K562 (cell line): ENCODE results near the gene ZFP92. TPM values are rescaled to one million over a fixed set of nuclear protein-coding genes. Genes with fewer than 3 reads are reported as not detected.

Experiments used
- CAMTA2 ChIP-seq: fragments of 250-450 bp; sonication (Bioruptor Pico); conservative IDR thresholded peaks from 2 replicates; pipeline ENCODE4 v1.5.1; 2022
- HDGF ChIP-seq: fragments of 450-650 bp; IDR thresholded peaks from 2 replicates; pipeline ENCODE4 v1.6.1; 2016
- KAT7 ChIP-seq: sonication (generic); formaldehyde crosslinking; IDR thresholded peaks from 2 replicates; pipeline ENCODE4 v1.8.0; 2022; ENCODE audit warnings: missing genetic modification reagents, mild to moderate bottlenecking, borderline replicate concordance
- KLF6 ChIP-seq: fragments of 250-450 bp; sonication (Bioruptor Pico); IDR thresholded peaks from 2 replicates; pipeline ENCODE4 v1.4.0; 2020; ENCODE audit warnings: mild to moderate bottlenecking, moderate library complexity, borderline replicate concordance
- MAFG ChIP-seq: fragments of 450-650 bp; conservative IDR thresholded peaks from 2 replicates; pipeline ENCODE4 v1.6.1; 2016; ENCODE audit warnings: missing genetic modification characterization, missing compliant biosample characterization
- MEF2A ChIP-seq: IDR thresholded peaks from 2 replicates; pipeline ENCODE4 v1.6.1; 2011; ENCODE audit warnings: low read depth, mild to moderate bottlenecking, low read length, moderate library complexity; ENCODE audit not compliant: control insufficient read depth
- NCOA2 ChIP-seq, 2 experiments: fragments of 450-650 bp; IDR thresholded peaks; 2 replicates each; pipeline ENCODE4 v1.6.1; 2018; ENCODE audit warnings: mild to moderate bottlenecking in 2 of 2, moderate library complexity in 1 of 2; ENCODE audit not compliant: partially characterized antibody in 2 of 2
- NCOR1 ChIP-seq: fragments of 450-650 bp; IDR thresholded peaks from 2 replicates; pipeline ENCODE4 v1.6.1; 2016; ENCODE audit warnings: mild to moderate bottlenecking, moderate library complexity
- NFE2L1 ChIP-seq: fragments of 450-650 bp; IDR thresholded peaks from 2 replicates; pipeline ENCODE4 v1.6.1; 2016; ENCODE audit warnings: missing genetic modification characterization, low read depth, mild to moderate bottlenecking, missing compliant biosample characterization, moderate library complexity, borderline replicate concordance
- NR3C1 ChIP-seq: sonication (generic); formaldehyde crosslinking; IDR thresholded peaks from 2 replicates; pipeline ENCODE4 v1.8.1; 2022; ENCODE audit warnings: missing genetic modification reagents
- RFX1 ChIP-seq: fragments of 450-650 bp; IDR thresholded peaks from 2 replicates; pipeline ENCODE4 v1.6.1; 2016; ENCODE audit warnings: mild to moderate bottlenecking, moderate library complexity
- SMARCA4 ChIP-seq: fragments of 450-650 bp; IDR thresholded peaks from 2 replicates; pipeline ENCODE4 v1.6.1; 2016
- SRF ChIP-seq, 2 experiments: fragments of 250-450, 450-650 bp in 1 of 2; sonication (Bioruptor Pico) in 1 of 2; sonication (generic) in 1 of 2; formaldehyde crosslinking; IDR thresholded peaks; 2 replicates each; pipeline versions ENCODE4 v1.5.0 to v1.5.1; 2020 to 2022; ENCODE audit warnings: mild to moderate bottlenecking in 1 of 2, missing genetic modification reagents in 1 of 2
- SRSF7 ChIP-seq: fragments of 200-400 bp; formaldehyde crosslinking; optimal IDR thresholded peaks from 2 replicates; pipeline ENCODE3; 2017; ENCODE audit warnings: mild to moderate bottlenecking, low read depth, low read length
- TCF3 ChIP-seq: sonication (generic); formaldehyde crosslinking; IDR thresholded peaks from 2 replicates; pipeline ENCODE4 v1.4.0; 2020; ENCODE audit warnings: mild to moderate bottlenecking, missing genetic modification reagents
- TEAD2 ChIP-seq: fragments of 450-650 bp; IDR thresholded peaks from 2 replicates; pipeline ENCODE4 v1.6.1; 2016; ENCODE audit warnings: missing genetic modification characterization, control low read depth, missing compliant biosample characterization
- THRA ChIP-seq: fragments of 450-650 bp; IDR thresholded peaks from 2 replicates; pipeline ENCODE4 v1.6.1; 2017; ENCODE audit warnings: mild to moderate bottlenecking, moderate library complexity
- ZBTB17 ChIP-seq: fragments of 450-650 bp; formaldehyde crosslinking; IDR thresholded peaks from 2 replicates; pipeline ENCODE4 v1.4.0; 2020; ENCODE audit warnings: mild to moderate bottlenecking
- ZBTB2 ChIP-seq: fragments of 450-650 bp; IDR thresholded peaks from 2 replicates; pipeline ENCODE4 v1.6.1; 2016; ENCODE audit warnings: antibody characterized with exemption
- ZNF143 ChIP-seq: sonication (generic); formaldehyde crosslinking; IDR thresholded peaks from 2 replicates; pipeline ENCODE4 v1.9.0; 2022; ENCODE audit warnings: mild to moderate bottlenecking, missing genetic modification reagents
- ZNF280B ChIP-seq: fragments of 250-450 bp; sonication (Bioruptor Pico); IDR thresholded peaks from 2 replicates; pipeline ENCODE4 v1.5.1; 2021; ENCODE audit warnings: mild to moderate bottlenecking
- ZNF696 ChIP-seq: fragments of 250-450 bp; sonication (Bioruptor Pico); conservative IDR thresholded peaks from 2 replicates; pipeline ENCODE4 v1.4.0; 2020; ENCODE audit warnings: mild to moderate bottlenecking, moderate library complexity
- polyA plus RNA-seq, 8 experiments: library from polyadenylated mRNA; depleted of rRNA in 4 of 8; stranded (reverse) in 5 of 8; unstranded in 3 of 8; fragments of >200 nt; fragmentation: Nextera tagmentation in 2 of 8; fragmentation: Illumina TruSeq in 1 of 8; extraction: Ambion mirVana in 2 of 8; extraction: Trizol in 1 of 8; gene quantifications; 2 replicates each; pipeline versions ENCODE4 v1.2.1 to v1.2.3, GENCODE V29; 2011 to 2014; ENCODE audit warnings: inconsistent platforms in 1 of 8, missing spikeins in 1 of 8
- total RNA-seq, 7 experiments: library from RNA; depleted of rRNA in 6 of 7; stranded (reverse); fragments of >200 nt in 6 of 7; fragmentation: Illumina TruSeq in 2 of 7; extraction: Trizol in 2 of 7; gene quantifications; 2 replicates each; pipeline versions ENCODE4 v1.2.1 to v1.2.3, GENCODE V29; 2011 to 2021; ENCODE audit warnings: low replicate concordance in 1 of 7
- TF ChIP-seq, protein P1 (sequence below): fragments of 450-650 bp; IDR thresholded peaks from 2 replicates; pipeline ENCODE4 v1.7.1; 2018; ENCODE audit warnings: mild to moderate bottlenecking, low read depth; ENCODE audit not compliant: partially characterized antibody

The ZFP92 gene
- total and polyA plus RNA-seq, 9 of the 15 experiments (the other 6 are each of a cell fraction or from before 2014, with no cell fraction given), result 0.32 to 3.3 (median 1.8) TPM

DNA sequence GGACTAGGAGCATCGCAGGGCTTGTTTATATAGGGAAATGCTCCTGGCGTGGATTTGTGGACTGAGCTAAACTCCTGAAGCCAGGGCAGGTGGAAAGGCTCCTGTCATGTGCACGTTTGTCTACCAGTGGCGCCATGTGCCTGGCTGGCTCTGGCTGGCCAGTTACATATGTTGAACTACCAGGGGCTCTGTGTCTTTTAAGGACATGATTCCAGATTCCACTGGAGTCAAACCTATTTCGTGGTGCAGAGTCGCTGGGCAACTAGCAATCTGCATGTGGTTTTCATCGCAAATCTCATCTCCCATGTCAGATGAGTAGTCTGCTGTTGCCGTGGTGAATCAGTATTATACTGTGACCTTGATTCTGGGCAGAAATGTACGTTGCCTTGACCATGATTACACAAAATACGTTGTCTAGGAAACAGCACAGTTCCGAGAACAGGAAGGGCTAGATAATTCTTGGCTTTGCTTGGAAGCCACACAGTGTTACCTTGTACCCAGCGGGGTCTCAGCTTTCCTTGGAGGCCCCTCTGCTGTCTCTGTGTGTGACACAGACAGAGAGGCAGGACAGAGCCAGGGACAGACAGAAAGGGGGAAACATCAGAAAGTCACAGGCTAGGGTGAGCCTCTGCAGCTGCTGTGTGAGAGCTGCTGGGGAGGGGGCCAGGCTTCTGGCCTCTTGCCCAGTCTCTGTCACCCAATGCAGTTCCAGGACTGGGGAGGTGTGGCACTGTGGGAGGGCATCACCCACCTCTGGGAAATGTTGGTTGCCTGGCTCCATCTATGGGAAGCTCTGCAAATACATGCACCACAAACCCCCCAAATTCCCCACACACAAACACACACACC, 29.4 kb upstream of the ZFP92 start (continued):
- TF ChIP-seq, protein P1, sequence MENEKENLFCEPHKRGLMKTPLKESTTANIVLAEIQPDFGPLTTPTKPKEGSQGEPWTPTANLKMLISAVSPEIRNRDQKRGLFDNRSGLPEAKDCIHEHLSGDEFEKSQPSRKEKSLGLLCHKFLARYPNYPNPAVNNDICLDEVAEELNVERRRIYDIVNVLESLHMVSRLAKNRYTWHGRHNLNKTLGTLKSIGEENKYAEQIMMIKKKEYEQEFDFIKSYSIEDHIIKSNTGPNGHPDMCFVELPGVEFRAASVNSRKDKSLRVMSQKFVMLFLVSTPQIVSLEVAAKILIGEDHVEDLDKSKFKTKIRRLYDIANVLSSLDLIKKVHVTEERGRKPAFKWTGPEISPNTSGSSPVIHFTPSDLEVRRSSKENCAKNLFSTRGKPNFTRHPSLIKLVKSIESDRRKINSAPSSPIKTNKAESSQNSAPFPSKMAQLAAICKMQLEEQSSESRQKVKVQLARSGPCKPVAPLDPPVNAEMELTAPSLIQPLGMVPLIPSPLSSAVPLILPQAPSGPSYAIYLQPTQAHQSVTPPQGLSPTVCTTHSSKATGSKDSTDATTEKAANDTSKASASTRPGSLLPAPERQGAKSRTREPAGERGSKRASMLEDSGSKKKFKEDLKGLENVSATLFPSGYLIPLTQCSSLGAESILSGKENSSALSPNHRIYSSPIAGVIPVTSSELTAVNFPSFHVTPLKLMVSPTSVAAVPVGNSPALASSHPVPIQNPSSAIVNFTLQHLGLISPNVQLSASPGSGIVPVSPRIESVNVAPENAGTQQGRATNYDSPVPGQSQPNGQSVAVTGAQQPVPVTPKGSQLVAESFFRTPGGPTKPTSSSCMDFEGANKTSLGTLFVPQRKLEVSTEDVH, result no peak
- TF ChIP-seq ZNF280B (CRISPR knock-in tag), result no peak
- TF ChIP-seq NCOR1, result no peak
- no peak for TF ChIP-seq TEAD2 (tag)
- TF ChIP-seq SRF (CRISPR knock-in tag; IDR thresholded peaks at IDR 0.05), result no peak
- no peak; the same call in 1 of the 2 replicates for TF ChIP-seq SMARCA4
- TF ChIP-seq ZNF696 (CRISPR knock-in tag), result no peak
- no peak for TF ChIP-seq ZBTB2
- no peak for TF ChIP-seq NR3C1
- TF ChIP-seq KLF6, result no peak
- TF ChIP-seq MAFG (tag), result peak; percentile 25; the same call in 1 of the 2 replicates
- no peak for TF ChIP-seq KAT7 (CRISPR knock-in tag)
- no peak for TF ChIP-seq ZNF143
- no peak for TF ChIP-seq SRSF7
- no peak for TF ChIP-seq CAMTA2 (CRISPR knock-in tag)
- TF ChIP-seq RFX1, result peak; percentile 95
- TF ChIP-seq NFE2L1 (tag), result no peak
- TF ChIP-seq ZBTB17 (CRISPR knock-in tag), result no peak
- TF ChIP-seq MEF2A, result no peak
- TF ChIP-seq NCOA2 (IDR thresholded peaks at IDR 0.05; ENCODE audit: partially characterized antibody in 2 of 2), result no peak
- TF ChIP-seq HDGF, result no peak
- TF ChIP-seq TCF3 (CRISPR knock-in tag), result no peak
- TF ChIP-seq THRA, result no peak
